LNCAP (cell line): Measurements from ENCODE around the gene ITPR3.

Source experiments
- TF ChIP-seq, protein P1 (sequence below): fragments of 450-650 bp; IDR thresholded peaks from 2 replicates; pipeline ENCODE4 v1.5.1; 2017; ENCODE audit warnings: mild to moderate bottlenecking

The ITPR3 gene

DNA sequence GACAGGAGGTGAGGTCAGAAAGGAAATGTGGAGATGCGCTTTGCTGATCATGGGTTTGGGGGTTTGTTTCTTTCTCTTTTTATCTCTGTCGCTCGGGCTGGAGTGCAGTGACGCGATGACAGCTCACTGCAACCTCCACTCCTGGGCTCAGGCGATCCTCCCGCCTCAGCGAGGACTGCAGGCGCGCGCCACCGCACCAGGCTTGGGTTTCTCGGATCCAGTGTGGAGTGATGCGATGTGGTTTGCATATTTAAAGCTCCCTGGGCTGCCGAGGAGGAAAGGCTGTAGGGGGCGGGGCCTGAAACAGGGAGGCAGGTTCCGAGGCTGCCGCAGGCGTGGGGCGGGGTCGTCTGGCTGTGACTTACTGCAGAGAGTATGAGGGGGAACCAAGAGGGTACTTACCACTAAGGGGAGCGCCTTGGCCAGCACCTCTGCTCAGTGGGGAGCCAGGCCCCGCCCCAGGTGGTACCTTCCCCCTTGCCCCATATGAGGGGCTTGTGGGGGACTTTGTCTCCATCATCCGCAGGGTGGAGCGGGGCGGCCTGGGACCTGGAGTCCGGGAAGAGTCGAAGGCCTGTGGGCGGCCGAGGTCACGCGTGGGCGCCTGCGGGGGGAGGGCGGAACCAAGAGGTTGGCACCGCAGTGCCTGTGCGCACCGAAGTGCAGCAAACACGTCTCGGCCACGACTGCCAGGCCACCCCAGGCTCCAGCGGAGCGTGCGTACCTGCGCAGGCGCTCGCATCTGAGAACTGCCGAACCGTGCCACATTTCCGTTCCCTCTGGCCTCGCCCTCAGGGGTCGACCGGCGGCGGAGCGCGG, 28.3 kb upstream of the ITPR3 start:
- TF ChIP-seq, protein P1, sequence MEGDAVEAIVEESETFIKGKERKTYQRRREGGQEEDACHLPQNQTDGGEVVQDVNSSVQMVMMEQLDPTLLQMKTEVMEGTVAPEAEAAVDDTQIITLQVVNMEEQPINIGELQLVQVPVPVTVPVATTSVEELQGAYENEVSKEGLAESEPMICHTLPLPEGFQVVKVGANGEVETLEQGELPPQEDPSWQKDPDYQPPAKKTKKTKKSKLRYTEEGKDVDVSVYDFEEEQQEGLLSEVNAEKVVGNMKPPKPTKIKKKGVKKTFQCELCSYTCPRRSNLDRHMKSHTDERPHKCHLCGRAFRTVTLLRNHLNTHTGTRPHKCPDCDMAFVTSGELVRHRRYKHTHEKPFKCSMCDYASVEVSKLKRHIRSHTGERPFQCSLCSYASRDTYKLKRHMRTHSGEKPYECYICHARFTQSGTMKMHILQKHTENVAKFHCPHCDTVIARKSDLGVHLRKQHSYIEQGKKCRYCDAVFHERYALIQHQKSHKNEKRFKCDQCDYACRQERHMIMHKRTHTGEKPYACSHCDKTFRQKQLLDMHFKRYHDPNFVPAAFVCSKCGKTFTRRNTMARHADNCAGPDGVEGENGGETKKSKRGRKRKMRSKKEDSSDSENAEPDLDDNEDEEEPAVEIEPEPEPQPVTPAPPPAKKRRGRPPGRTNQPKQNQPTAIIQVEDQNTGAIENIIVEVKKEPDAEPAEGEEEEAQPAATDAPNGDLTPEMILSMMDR, result no peak

DNA sequence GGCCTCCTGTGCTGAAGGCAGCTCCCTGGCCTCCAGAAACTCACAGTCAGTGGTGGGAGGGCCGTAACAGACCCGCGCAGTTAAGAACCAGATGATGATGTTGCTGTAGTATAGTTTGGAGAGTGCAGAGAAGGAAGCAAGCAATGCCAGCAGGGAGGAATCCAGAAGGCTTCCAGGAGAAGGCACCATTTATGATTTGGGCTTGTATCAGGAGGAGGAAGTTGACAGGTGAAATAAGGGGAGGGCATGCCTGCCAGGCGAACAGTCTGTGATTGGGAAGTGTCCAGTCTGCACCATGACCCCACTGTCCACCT, 27.8 kb upstream of the ITPR3 start:
- TF ChIP-seq, protein P1, result no peak

DNA sequence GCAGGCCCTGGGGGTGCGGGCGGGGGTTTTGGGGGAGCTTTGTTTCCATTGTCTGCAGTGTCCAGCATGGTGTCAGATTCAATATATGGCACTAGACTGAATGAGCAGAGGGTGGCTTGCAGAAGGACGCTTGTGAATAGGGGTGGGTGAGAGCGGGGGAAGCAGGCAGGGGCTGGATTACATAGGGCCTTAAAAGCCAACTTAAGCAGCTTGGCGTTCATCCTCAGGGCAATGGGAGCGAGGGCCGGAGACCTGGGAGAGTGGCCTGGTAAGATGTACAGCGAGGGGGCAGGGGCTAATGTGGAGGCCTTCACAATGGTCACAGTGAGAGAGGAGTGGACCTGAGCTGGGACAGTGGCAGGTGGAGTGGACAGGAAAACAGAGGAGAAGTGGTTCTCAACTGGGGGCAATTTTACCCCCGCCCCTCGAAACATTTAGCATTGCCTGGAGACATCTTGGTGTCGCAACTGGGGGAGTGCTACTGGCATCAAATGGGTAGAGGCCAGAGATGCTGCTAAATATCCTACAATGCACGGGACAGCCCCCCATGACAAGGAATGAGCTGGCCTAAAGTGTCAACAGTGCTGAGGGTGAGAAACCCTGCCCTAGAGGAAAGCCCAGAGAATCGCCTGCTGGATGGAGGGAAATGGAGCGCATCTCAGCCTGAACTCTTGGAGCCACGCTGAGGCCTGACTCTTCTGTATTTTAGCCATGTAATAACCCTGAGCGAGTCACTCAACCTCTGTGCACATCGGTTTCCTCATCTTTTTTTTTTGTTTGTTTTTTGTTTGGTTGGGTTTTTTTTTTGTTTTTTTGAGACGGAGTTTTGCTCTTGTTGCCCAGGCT, 25.9 kb upstream of the ITPR3 start:
- TF ChIP-seq, protein P1, result no peak

DNA sequence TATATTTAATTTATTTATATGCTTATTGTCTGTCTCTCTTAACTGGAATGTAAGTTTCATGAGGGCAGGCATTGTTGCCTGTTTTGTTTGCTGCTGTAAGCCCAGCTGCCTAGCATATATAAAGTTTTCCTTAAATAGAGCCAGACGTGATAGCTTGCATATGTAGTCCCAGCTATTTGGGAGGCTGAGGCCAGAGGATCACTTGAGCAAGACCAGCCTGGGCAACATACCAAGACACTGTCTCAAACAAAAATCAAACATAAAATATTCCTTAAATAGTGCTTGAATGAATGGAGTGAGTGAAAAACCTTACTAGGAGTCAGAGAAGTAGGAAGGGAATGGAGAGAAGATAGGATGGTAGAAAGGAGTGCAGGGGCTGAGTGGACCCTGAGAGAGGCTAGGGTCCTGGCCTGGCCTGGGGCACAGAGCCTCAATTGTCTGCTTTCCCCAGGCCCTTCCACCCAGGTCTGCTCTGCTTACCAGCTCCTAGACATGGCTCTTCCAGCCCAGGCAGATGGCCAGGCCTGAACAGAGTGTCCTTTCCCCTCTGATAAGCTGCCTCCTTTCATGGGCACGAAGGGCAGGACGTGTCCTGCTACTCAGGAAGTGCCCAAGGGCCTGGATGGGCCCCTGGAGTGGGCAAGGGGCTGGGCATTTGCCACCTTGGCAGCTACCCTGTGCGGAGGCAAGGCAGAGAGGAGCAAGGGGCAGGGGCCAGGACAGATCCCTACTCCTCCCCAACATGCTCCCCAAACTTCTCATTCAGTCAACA, 23.4 kb upstream of the ITPR3 start:
- TF ChIP-seq, protein P1, result no peak

DNA sequence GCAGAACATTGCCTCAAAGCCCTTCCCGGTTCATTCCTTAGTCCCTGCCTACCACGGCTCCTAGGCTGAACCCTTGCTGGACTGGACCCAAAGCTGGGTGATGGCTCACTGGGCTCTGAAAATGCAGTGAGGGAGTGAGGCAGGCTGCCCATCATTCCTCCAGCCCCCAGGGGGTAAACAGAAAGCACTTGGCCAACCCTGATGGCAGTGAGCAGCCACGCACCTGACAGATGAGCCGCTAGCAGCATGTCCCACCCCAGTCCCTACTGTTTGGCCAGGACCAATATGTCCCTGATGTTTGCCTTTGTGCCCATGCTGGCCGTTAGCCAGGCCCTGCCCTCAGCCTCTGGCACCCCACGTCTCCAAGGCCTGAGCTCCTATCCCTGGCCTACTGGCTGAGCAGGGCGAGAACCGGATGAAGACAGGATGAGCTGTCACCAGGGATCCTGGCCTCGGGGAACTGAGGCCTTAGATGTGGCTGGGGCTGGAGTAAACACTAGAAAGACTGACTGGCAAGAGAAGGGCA, 21.6 kb upstream of the ITPR3 start:
- TF ChIP-seq, protein P1, result no peak

DNA sequence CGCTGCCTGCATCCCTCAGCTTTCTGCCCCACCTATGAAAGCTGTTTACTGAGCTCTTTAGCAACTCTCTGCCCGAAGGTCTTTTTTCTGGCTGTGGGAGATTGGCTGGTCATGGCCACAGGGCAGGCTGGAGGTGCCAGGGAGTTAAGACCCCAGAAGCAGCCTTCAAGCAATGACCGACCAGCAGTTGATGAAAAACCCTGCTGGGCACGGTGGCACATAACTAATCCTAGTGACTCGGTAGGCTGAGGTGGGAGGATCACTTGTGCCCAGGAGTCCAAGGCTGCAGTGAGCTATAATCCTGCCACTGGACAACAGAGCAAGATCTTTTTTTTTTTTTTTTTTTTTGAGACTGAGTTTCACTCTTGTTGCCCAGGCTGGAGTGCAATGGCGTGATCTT, 20.4 kb upstream of the ITPR3 start:
- TF ChIP-seq, protein P1, result no peak

DNA sequence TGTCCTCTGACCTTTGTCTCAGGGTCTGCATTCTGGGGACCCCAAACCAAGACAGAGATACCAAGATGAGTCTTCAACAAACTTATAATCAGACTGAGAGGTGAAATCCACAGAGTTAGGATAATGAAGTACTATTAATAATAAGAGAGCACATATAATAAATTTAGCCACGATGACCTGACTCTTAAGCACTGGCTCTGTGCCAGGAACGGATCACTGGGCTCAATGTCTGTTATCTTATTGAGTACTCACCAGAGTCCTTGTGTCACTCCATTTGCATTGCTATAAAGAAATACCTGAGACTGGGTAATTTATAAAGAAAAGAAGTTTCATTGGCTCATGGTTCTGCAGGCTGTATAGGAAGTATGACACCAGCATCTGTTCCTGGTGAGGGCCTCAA, 18.9 kb upstream of the ITPR3 start:
- TF ChIP-seq, protein P1, result no peak
